Effector memory CD8-positive, alpha-beta T cell (primary cell): ENCODE results near the gene XIRP2.

Source experiments
- ATAC-seq: fragments of 150-1000 bp; cut with Tn5 transposase; replicated peaks from 2 replicates; pipeline ENCODE4 v1.10.0; 2021; ENCODE audit warnings: mild to moderate bottlenecking, moderate library complexity
- DNase-seq, 3 experiments: peaks; one replicate each; pipeline ENCODE4 v3.0.0; 2021
- H3K27ac Mint-ChIP-seq, 2 donors: one replicate each; pipeline ENCODE4 v1.8.0; 2022; ENCODE audit warnings: mild to moderate bottlenecking in 2 of 2, mixed read lengths in 2 of 2, moderate library complexity in 2 of 2
- H3K27me3 Mint-ChIP-seq, 2 donors: one replicate each; pipeline ENCODE4 v1.8.0; 2022; ENCODE audit warnings: mixed read lengths in 2 of 2
- H3K36me3 Mint-ChIP-seq: one replicate; pipeline ENCODE4 v1.8.0; 2022; ENCODE audit warnings: mild to moderate bottlenecking, moderate library complexity, mixed read lengths; ENCODE audit not compliant: insufficient read depth
- H3K4me1 Mint-ChIP-seq, 2 donors: one replicate each; pipeline ENCODE4 v1.8.0; 2022; ENCODE audit warnings: low read depth in 2 of 2, mixed read lengths in 2 of 2
- H3K4me3 Mint-ChIP-seq, 2 donors: one replicate each; pipeline ENCODE4 v1.8.0; 2022; ENCODE audit warnings: mild to moderate bottlenecking in 2 of 2, mixed read lengths in 2 of 2, moderate library complexity in 2 of 2
- H3K9me3 Mint-ChIP-seq, 2 donors: one replicate each; pipeline ENCODE4 v1.8.0; 2022; ENCODE audit warnings: mixed read lengths in 2 of 2

The XIRP2 gene

GRCh38 chr2:167289651-167290410 is 401.6 kb downstream of the XIRP2 start:
- no peak overlapping the region for H3K4me3 Mint-ChIP-seq
- no peak for DNase-seq

GRCh38 chr2:167292430-167293171 is 404.3 kb downstream of the XIRP2 start, which contains the start of gene B3GALT1:
Gene B3GALT1, plus strand, starts transcription at chr2:167293001.
- H3K27me3 Mint-ChIP-seq = peaks cover 23 to 33% of the 10 kb centered on the region in 2 donors
- H3K4me3 Mint-ChIP-seq = peak within 1 kb of the TSS; percentile 77 to 81
- H3K9me3 Mint-ChIP-seq = peaks cover 0 to 5% of the 10 kb centered on the region in 2 donors
- H3K4me1 Mint-ChIP-seq = peaks cover 5 to 11% of the 10 kb centered on the region in 2 donors
- no peak within 1 kb of the TSS for H3K27ac Mint-ChIP-seq
- no peaks in the 10 kb centered on the region for H3K36me3 Mint-ChIP-seq
- ATAC-seq = peak; percentile 79
- peak in 1 of 3 experiments; percentile 14 for DNase-seq

More at GRCh38 chr2:167289651-167290410, 401.6 kb downstream of the XIRP2 start:
- Mint-ChIP-seq H3K4me1 (peaks cover 5 to 11% of the 10 kb centered on the region in 2 donors), H3K27me3 (peaks cover 22 to 32% of the 10 kb centered on the region in 2 donors), H3K9me3 (peaks cover 0 to 5% of the 10 kb centered on the region in 2 donors), H3K36me3 (no peaks in the 10 kb centered on the region), H3K27ac (no peak overlapping the region)
- ATAC-seq = no peak

GRCh38 chr2:167293172-167293781 is 405.0 kb downstream of the XIRP2 start:
- no peaks in the 10 kb centered on the region for H3K36me3 Mint-ChIP-seq
- ATAC-seq (no peak), DNase-seq (no peak)
- H3K9me3 Mint-ChIP-seq = peaks cover 0 to 5% of the 10 kb centered on the region in 2 donors
- no peak overlapping the region for H3K27ac Mint-ChIP-seq
- peaks cover 23 to 33% of the 10 kb centered on the region in 2 donors for H3K27me3 Mint-ChIP-seq
- peaks cover 5 to 11% of the 10 kb centered on the region in 2 donors for H3K4me1 Mint-ChIP-seq
- H3K4me3 Mint-ChIP-seq = peak overlapping the region; percentile 77 to 81

GRCh38 chr2:167293943-167294775 is 405.9 kb downstream of the XIRP2 start:
- H3K36me3 Mint-ChIP-seq = no peaks in the 10 kb centered on the region
- ATAC-seq (no peak), DNase-seq (no peak)
- peaks cover 5 to 11% of the 10 kb centered on the region in 2 donors for H3K4me1 Mint-ChIP-seq
- H3K27ac Mint-ChIP-seq = no peak overlapping the region
- peaks cover 23 to 33% of the 10 kb centered on the region in 2 donors for H3K27me3 Mint-ChIP-seq
- H3K9me3 Mint-ChIP-seq = peaks cover 0 to 3% of the 10 kb centered on the region in 2 donors
- H3K4me3 Mint-ChIP-seq = peak overlapping the region; percentile 77 to 81

GRCh38 chr2:167294776-167295140 is 406.5 kb downstream of the XIRP2 start:
- DNase-seq (no peak), ATAC-seq (no peak)
- Mint-ChIP-seq H3K4me1 (peaks cover 5 to 11% of the 10 kb centered on the region in 2 donors), H3K9me3 (peaks cover 0 to 3% of the 10 kb centered on the region in 2 donors), H3K27ac (no peak overlapping the region), H3K36me3 (no peaks in the 10 kb centered on the region), H3K27me3 (peaks cover 23 to 33% of the 10 kb centered on the region in 2 donors), H3K4me3 (peak overlapping the region; percentile 51 to 81)

- peaks cover 5 to 11% of the 10 kb centered on the region in 2 donors for H3K4me1 Mint-ChIP-seq
- DNase-seq (no peak), ATAC-seq (no peak)
- no peak overlapping the region for H3K27ac Mint-ChIP-seq
- H3K27me3 Mint-ChIP-seq = peaks cover 15 to 19% of the 10 kb centered on the region in 2 donors
- no peaks in the 10 kb centered on the region for H3K36me3 Mint-ChIP-seq
- H3K4me3 Mint-ChIP-seq = no peak overlapping the region
- peaks cover 0 to 3% of the 10 kb centered on the region in 2 donors for H3K9me3 Mint-ChIP-seq
Observed at GRCh38 chr2:167297292-167297691, 409.0 kb downstream of the XIRP2 start.

GRCh38 chr2:167298017-167298416 is 409.7 kb downstream of the XIRP2 start:
- H3K4me1 Mint-ChIP-seq = peaks cover 5 to 11% of the 10 kb centered on the region in 2 donors
- peaks cover 15 to 19% of the 10 kb centered on the region in 2 donors for H3K27me3 Mint-ChIP-seq

More at GRCh38 chr2:167298017-167298416, 409.7 kb downstream of the XIRP2 start:
- ATAC-seq = no peak
- no peak for DNase-seq
- Mint-ChIP-seq H3K4me3 (no peak overlapping the region), H3K27ac (no peak overlapping the region), H3K36me3 (no peaks in the 10 kb centered on the region), H3K9me3 (peaks cover 0 to 3% of the 10 kb centered on the region in 2 donors)
